HG03378 (cell line): ENCODE measurements around the gene MAP1LC3B.

Experiments used
- ATAC-seq: cut with Tn5 transposase; IDR thresholded peaks from one replicate; pipeline ENCODE4 v1.9.1; 2021; ENCODE audit warnings: mild to moderate bottlenecking, moderate library complexity; ENCODE audit not compliant: unreplicated experiment

Gene MAP1LC3B

DNA sequence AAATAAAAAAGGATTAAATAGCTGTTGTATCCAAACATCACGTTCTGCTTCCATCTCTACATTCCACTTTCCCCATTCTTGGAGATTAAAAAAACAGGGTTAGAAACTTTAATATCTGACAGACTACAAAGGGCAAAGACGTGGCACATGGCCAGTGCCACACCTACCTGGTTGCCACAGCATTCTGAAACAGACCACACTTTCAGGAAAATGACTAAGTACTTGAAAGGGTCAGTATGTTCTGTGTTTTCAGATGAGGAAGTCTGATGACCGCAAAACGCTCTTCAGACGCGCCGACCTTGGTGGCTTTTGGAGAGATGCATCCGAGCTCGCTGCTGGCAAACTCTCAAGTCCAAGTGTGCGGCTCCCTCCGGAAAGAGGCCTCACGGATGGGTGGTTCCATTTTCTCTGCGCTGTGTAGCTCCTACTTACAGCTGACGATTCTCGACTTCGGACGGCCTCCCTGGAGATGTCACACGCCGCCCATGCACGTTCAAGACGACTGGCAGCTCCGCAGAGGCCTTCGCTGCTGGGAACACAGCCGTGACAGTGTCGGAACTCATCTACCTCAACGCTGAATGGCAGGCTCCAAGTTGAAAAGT is 15.5 kb downstream of the MAP1LC3B start:
- ATAC-seq, result no peak

DNA sequence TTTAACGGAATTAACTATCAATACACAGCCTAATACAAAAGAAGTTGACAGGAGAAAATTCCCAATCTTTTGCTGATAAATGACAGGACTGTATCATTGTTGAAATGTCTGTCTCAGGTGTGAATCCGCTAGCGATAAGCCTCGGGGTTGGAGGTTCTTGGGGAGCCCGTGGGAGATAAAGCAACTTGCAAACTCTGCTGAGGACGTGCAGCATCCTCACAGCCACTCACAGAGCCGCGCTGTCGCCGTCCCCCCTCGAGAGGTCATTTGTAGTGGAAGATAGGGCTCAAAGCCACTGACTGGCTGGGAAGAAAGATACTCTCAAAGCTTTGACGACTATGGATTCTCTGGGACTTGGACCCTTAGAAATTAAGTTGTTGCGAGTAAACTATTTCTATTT is 17.0 kb downstream of the MAP1LC3B start:
- no peak for ATAC-seq

GRCh38 chr16:87409781-87410180 is 17.6 kb downstream of the MAP1LC3B start:
- no peak for ATAC-seq

- ATAC-seq, result no peak
These were observed 18.4 kb downstream of the MAP1LC3B start for GRCh38 chr16:87410530-87410929.

- no peak for ATAC-seq
These were observed 18.8 kb downstream of the MAP1LC3B start for GRCh38 chr16:87410968-87411367.

- no peak for ATAC-seq
These were observed 19.5 kb downstream of the MAP1LC3B start for GRCh38 chr16:87411375-87412271.

- ATAC-seq, result no peak
These were observed 20.3 kb downstream of the MAP1LC3B start for GRCh38 chr16:87412371-87412995.

- no peak for ATAC-seq
These were observed 20.9 kb downstream of the MAP1LC3B start for GRCh38 chr16:87412996-87413421.

- ATAC-seq, result no peak
These were observed 22.1 kb downstream of the MAP1LC3B start for GRCh38 chr16:87414251-87414680.

GRCh38 chr16:87415441-87415840 is 23.3 kb downstream of the MAP1LC3B start:
- no peak for ATAC-seq

- ATAC-seq, result no peak
These were observed 24.8 kb downstream of the MAP1LC3B start for GRCh38 chr16:87416826-87417527.

- ATAC-seq, result no peak
These were observed 25.4 kb downstream of the MAP1LC3B start for GRCh38 chr16:87417528-87417910.

DNA sequence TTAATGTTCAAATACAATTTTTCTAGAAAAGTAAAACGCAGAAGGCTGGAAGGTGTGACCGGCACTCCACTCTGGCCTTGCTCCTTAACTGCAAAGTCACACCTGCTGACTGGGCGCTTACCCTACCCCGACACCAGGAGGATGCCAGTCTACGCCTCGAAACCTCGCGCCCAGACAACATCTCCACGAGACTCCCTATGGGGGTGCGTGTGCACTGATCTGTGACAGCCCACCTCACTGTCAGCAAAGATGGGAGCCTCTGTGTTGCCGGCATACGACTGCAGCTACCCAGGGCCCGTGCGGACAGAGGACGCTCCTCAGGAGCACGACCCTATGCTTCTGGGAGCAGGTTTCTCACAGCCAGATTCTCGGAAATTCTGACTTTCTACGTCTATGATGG is 26.1 kb downstream of the MAP1LC3B start:
- no peak for ATAC-seq

DNA sequence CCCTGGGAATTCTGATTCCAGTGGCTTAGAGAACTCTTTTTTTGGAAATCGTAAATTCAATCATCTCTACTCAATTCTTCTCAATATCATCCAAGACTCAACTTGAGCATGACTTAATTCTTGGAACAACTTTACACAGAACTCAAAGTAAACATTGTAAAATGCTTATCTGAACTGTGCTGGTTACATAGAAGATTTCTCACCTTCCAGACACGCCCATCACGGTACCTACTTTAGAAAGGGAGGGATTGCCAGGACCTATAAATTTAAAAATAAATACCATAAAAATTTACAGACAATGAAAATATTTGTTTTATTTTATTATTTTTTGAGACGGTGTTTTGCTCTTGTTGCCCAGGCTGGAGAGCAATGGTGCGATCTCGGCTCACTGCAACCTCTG is 26.5 kb downstream of the MAP1LC3B start:
- no peak for ATAC-seq

DNA sequence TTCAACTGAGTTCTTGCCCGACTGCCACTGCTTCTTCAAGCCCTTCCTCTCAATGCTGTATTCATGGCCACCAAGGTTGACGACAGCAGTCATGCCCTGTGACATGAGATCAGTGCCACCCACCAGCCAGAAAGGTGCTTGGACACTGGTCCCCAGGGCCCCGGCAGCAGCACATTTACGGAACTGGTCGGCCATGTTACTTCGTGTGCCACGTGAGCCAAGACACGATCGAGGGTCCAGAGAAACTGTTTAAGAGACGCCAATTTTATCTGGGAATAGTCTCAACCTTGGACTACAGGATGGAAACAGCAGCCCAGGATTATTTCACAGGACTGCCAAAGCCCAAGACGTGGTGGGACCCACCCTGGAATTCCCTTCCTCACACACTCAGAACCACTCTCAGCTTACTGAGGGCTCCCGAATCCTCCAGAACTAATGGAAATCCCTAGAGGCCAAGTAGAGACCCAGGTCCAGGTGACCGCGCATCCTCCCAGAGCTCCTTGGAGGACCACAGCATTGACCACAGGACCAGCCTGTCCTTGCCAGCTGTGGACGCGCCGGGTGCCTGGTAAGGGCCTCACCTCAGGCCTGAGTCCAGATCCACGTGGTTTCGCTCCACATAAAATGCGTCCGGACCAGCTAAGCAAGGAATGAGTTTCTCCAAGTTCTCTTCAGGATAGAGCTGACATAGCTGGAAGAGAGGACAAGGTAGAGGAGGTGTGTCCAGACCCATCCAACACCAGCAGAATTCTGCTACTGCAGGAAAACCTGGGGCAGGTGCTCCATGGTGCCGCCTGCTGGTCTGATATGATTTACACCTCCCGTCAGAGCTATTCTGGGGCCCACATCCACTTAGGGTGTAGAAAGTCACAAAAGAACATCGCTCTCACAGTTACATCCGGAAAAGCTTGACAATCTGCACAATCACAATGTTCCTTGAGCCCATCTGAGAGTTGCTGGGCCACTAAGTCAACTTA is 28.2 kb downstream of the MAP1LC3B start:
- no peak for ATAC-seq

GRCh38 chr16:87421003-87421912 is 29.1 kb downstream of the MAP1LC3B start:
- no peak for ATAC-seq

DNA sequence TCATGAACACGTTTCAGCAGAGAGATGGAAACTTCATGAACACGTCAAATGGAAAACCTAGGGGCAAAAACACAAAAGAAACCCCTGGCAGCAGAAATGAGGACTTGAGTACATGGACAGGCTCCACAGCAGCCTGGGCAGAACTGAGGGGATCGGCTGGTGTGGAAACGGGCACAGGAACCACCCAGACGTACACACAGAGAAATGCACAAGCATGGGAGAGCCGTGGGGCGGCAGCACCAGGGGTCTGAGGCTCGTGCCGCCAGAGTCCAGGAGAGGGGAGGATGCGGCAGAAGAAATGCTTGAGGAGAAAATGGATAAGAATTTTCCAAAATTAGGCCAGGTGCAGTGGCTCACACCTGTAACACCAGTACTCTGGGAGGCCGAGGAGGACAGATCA is 30.0 kb downstream of the MAP1LC3B start:
- no peak for ATAC-seq

DNA sequence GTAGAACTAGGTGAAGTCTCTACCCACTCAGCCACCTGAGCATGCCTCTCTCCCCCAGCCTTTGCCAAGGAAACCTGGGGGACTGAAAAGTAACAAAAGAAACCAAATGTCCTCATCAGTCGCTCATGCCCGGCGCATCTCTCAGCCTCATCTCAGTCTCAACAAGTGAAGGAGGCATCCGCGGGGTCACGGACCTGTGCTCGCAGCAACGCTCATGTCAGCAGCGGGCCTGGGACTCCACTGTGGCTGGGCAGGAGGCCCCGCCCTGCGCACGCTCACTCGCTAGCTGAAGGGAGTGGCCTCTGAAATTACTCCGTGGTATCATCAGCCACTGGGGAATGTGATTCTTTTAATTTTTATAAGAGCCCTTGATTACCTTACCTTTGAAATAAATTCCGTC is 31.3 kb downstream of the MAP1LC3B start:
- no peak for ATAC-seq

DNA sequence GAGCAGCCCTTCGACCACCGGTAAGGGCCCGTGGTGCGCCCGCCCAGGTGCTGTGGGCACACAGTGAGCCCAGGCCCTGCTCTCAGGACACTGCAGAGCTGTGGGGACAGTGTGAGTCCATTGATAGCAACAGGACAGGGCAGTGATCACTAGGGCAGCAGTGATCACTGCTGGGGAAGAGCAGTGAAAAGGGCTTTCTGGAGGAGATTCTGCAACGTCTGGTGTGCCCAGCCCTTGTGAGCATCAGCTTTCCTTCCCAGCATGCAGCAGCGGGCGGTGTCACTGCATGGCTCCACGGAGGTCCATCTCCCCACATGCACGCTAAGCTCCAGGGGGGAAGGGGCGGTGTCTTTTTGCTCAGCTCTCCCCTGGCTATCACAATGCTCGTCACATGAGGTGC is 32.1 kb downstream of the MAP1LC3B start:
- ATAC-seq, result no peak
